Upper lobe of left lung (tissue), 4 donors: ENCODE results near the gene HK1.

ENCODE experiments used
- EP300 ChIP-seq, 4 donors: sonication (generic); formaldehyde crosslinking; IDR thresholded peaks; one replicate each; pipeline ENCODE4 v1.5.1; 2017; ENCODE audit warnings: antibody characterized with exemption in 4 of 4, control low read depth in 2 of 4
- POLR2A ChIP-seq, 4 donors: fragments of 450-650 bp; IDR thresholded peaks; one replicate each; pipeline ENCODE4 v1.5.1; 2016 to 2017; ENCODE audit warnings: antibody characterized with exemption in 4 of 4, mild to moderate bottlenecking in 2 of 4

GRCh38 chr10:69312528-69312927 is 34.2 kb downstream of the HK1 start:
- no peak for TF ChIP-seq POLR2A (IDR thresholded peaks at IDR 0.05)
- TF ChIP-seq EP300 (IDR thresholded peaks at IDR 0.05): no peak
